Esophagus mucosa (tissue), 1 donor: Measurements from ENCODE around the gene TMEM273. TPM values are rescaled to one million over a fixed set of nuclear protein-coding genes. Genes with fewer than 3 reads are reported as not detected.

Experiments
- ATAC-seq: fragments of 200-7000 bp; cut with Tn5 transposase; one replicate; pipeline ENCODE4 v1.9.1; 2020
- total RNA-seq: library from RNA; stranded (reverse); gene quantifications from one replicate; pipeline ENCODE4 v1.2.4, GENCODE V29; 2023
- donor health status: DM: yes; HTN: yes; CAD: no.

TMEM273 gene, protein sequence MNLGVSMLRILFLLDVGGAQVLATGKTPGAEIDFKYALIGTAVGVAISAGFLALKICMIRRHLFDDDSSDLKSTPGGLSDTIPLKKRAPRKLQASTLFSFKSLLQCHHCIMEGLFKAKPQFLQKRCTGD
- total RNA-seq: 3.8 TPM

GRCh38 chr10:49187950-49188761 lies at the start of gene TMEM273:
TSS of gene TMEM273 (minus strand) at chr10:49188391. CDS start at chr10:49188336, 55 bp downstream.
- ATAC-seq: peak; percentile 84

DNA sequence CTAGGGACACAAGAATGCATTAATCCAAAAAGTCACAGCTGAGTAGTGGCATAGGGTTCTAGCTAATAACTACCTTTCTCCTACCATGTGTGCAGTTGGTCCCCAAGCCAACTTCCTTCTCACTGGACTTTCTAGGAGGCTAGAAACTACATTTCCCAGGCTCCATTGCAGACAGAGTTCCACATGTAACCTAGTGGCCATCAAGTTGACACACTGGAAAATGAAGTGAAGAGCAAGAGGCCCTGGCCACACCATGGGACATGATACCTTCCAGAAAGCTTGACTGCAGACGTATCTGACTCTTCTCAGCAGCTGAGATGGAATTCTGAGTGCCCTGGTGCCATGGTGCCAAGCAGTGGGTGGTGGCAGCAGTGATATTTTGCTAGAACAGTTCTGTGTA lies 49.8 kb upstream of the TMEM273 start:
- no peak for ATAC-seq

- ATAC-seq: no peak
Observed at GRCh38 chr10:49235392-49235791, 47.2 kb upstream of the TMEM273 start.

DNA sequence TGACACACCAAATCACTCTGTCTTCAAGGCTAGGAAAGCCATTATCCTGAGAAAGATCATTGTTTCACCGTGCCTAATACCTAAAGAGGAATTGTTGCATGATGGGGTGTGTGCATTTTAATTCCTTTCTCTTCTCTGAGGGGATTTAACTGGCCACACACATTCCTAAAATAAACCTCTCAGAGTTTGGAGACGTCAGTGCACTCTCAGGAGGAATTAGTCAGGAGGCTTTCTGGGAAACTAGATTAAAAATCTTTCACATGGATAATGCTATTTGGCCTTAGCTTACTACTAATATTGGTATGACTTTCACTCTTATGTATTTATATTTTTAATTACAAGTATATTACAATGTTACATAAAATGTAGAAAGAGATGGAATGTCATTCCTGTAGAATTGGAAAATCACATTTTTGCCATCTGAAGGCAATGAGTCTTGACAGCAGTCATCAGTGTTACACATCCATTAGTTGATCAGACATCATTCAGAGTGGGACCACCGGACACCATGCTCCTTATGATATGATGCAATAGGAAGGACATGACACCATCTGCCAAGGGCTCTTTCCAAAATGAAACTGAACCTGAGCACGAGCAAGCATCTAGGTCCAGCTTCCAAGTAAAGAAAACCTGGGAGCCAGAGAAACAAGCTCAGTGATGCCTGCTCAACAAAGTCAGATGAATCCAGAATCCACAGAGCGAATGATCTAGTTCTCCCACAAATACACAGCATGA lies 43.1 kb upstream of the TMEM273 start:
- ATAC-seq: no peak

DNA sequence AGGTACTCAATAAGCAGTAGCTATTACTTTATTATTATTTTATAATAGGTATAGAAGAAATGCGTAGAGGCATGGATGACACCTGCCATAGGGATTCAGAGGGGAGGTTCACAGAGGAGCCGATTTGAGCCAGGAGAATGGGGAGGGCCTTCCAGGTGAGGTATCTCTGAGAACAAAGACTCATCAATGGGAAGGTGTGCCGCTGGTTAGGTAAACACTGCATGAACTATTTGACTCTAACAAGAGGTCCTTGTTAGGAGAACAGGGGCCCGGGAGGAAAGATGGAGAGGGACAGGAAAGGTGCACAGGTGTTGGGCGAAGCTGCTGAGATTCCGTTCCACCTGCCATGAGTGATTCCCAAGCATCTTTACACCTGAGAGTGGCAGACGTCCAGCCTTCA lies 41.8 kb upstream of the TMEM273 start:
- no peak for ATAC-seq

GRCh38 chr10:49228677-49229076 lies 40.5 kb upstream of the TMEM273 start:
- no peak for ATAC-seq

DNA sequence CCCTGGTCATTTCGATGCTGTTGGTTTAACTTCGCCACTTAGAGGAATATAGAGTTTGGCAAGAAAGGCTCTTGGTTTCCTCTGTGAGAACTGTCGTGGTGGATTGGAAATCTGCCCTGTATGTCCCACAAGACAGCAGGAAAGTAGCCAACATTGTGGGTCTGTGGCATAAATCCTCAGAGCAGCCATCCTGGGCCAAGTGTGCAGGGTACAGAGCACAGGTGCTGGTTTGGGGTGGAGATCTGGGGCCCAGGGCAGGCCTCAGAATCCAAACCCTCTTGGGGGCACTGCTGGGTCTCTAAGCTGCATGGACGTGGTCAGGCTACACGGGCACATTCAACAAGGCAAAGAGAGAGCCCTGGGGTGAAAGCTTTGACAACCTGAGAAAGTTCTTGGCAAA lies 39.2 kb upstream of the TMEM273 start:
- ATAC-seq: no peak

- ATAC-seq: no peak
Observed at GRCh38 chr10:49226594-49226993, 38.4 kb upstream of the TMEM273 start.

- no peak for ATAC-seq
Observed at GRCh38 chr10:49225218-49225876, 37.2 kb upstream of the TMEM273 start.

GRCh38 chr10:49223205-49223604 lies 35.0 kb upstream of the TMEM273 start:
- no peak for ATAC-seq

GRCh38 chr10:49222170-49222569 lies 34.0 kb upstream of the TMEM273 start:
- ATAC-seq: no peak

GRCh38 chr10:49220679-49221078 lies 32.5 kb upstream of the TMEM273 start:
- ATAC-seq: no peak

GRCh38 chr10:49220031-49220430 lies 31.8 kb upstream of the TMEM273 start:
- ATAC-seq: no peak

GRCh38 chr10:49219248-49219647 lies 31.1 kb upstream of the TMEM273 start:
- no peak for ATAC-seq

DNA sequence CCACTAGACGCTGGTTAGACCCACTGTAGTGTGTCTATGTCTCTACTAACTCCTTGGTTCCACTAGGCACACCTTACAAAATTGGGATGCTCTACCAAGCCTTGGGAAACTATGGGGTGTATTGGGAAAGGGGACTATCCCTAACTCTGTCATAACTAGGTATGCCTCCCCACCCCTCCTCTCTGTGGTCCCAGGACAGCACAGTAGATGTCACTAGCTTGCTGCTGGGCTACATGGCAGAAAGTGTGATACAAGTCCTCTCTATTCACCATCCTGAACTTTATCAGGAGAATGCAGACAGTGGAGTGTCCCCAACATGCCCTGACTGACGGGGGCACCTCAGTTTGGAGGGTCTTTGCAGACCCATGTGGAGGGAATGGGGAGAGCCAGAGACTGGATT lies 30.3 kb upstream of the TMEM273 start:
- ATAC-seq: no peak

DNA sequence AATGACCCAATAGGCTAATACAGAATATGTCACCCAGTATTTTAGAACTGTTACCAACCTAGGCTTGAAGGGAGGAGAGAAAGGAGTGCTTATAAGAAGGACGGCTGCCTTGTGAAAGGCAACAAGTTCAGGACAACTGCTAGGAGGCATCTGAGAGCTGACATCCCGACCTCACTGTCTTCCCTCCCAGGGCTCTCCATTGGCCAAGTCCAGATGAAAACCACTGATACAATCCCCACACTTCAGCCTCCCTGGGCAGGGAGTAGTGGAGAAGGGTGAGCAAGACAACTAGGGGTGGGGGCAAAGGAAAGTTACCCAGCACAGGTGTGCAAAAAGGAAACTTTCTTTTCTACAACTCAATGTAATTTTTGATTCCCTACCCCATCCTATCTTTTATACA lies 29.5 kb upstream of the TMEM273 start:
- ATAC-seq: no peak

DNA sequence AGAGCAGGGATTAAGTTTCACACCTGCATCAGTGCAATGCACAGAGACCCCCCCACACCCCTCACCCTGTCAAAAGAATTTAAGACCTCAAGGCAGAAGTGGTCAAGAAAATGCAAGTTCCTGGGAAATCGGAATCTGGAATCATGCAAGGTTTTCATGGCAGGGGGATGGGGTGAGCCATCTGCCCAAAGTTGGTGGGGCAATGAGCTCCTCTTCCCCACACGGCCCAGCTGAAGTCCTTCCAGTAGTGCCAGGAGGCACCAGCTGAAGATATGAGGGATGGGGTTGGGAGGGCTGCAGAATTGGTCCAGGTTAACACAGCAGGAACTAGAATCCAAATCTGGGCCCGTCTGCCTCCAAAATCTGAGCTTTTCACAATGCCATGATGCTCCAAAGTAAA lies 25.0 kb upstream of the TMEM273 start:
- no peak for ATAC-seq

DNA sequence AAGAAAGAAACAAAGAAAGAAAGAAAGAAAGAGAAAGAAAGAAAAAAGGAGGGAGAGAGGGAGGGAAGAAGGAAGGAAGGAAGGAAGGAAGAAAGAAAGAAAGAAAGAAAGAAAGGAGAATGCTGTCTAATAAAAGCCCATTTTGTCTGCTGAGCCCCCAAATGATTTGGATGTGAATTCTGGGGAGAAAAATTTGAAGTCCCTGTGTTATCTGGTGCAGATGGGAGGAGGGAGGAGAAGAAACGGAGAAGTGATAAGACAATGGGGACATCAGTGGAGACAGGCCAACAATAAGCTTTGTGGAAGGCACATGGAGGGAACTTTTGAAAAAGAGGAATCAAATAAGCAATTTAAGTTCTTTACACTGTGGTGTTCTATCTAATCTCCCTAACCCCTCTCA lies 24.6 kb upstream of the TMEM273 start:
- no peak for ATAC-seq

- ATAC-seq: no peak
Observed at GRCh38 chr10:49212076-49212475, 23.9 kb upstream of the TMEM273 start.

- ATAC-seq: no peak
Observed at GRCh38 chr10:49208996-49209395, 20.8 kb upstream of the TMEM273 start.

- ATAC-seq: no peak
Observed at GRCh38 chr10:49207936-49208487, 19.8 kb upstream of the TMEM273 start.

DNA sequence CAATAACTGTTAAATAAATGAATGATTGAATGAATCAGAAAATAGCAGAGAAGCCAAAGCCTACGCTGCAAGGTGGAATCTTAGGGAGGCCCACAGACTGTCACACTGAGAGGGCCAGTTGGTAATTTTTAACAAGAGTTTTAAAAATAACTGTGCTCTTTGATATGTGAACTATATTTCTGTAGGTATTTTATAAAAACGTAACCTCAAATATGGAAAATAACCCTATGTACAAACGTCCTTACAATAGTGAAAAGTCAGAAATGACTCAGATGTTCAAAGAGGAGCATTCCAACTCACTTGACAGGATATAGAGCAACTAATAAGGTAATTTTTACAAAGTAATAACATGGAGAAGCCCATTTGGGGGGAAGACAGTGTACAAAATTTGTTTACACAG lies 18.9 kb upstream of the TMEM273 start:
- no peak for ATAC-seq

DNA sequence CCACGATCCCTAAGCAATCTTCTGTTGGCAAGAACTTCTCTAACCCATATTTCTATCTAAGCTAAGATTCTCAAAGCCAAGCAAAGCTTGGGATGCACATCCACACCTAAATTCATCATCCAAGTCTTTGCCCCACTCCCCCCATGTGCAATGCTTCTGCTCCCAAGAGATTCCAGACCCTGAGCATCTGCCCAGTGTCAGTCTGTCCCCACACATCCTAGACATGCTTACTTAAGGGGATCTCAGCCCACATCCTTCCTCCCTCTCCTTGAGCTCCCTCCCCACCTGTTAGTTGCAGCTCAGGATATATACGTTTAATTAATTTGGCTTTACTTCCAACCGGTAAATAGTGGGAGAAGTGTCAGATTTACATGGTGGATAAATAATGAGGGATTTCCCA lies 17.0 kb upstream of the TMEM273 start:
- ATAC-seq: no peak
